Liver (tissue), 9 donors: Measurements from ENCODE around the gene PTPN23. TPM values are rescaled to one million over a fixed set of nuclear protein-coding genes. Genes with fewer than 3 reads are reported as not detected.
A peak's percentile ranks its signal among the peaks of the same experiment; 100 is the strongest.

Source experiments
- DNase-seq: peaks from one replicate; pipeline ENCODE4 v3.0.0-alpha.2; 2017; ENCODE audit warnings: low spot score
- H3K27ac ChIP-seq, 2 donors: one replicate each; pipeline ENCODE4 v1.7.0; 2013; ENCODE audit warnings: inconsistent platforms in 2 of 2, low read length in 2 of 2, control low read depth in 1 of 2, low read depth in 1 of 2, mild to moderate bottlenecking in 1 of 2
- H3K27me3 ChIP-seq, 4 donors: one replicate each; pipeline versions ENCODE4 v1.6.1 to v1.7.0; 2013; ENCODE audit warnings: low read length in 3 of 4, inconsistent platforms in 1 of 4, mild to moderate bottlenecking in 1 of 4, moderate library complexity in 1 of 4; ENCODE audit not compliant: control insufficient read depth in 4 of 4, insufficient read depth in 4 of 4
- H3K36me3 ChIP-seq, 4 donors: one replicate each; pipeline versions ENCODE4 v1.6.1 to v1.7.0; 2013; ENCODE audit warnings: low read length in 3 of 4, mild to moderate bottlenecking in 3 of 4, low read depth in 1 of 4, moderate library complexity in 1 of 4; ENCODE audit not compliant: control insufficient read depth in 4 of 4, insufficient read depth in 3 of 4
- H3K4me1 ChIP-seq, 4 donors: one replicate each; pipeline versions ENCODE4 v1.6.1 to v1.7.0; 2013; ENCODE audit warnings: low read length in 3 of 4, mild to moderate bottlenecking in 3 of 4, moderate library complexity in 1 of 4; ENCODE audit not compliant: control insufficient read depth in 4 of 4, insufficient read depth in 4 of 4
- H3K4me3 ChIP-seq, 3 donors: one replicate each; pipeline versions ENCODE4 v1.6.1 to v1.7.0; 2013; ENCODE audit warnings: low read length in 3 of 3, control low read depth in 1 of 3, low read depth in 1 of 3, mild to moderate bottlenecking in 1 of 3
- H3K9ac ChIP-seq, 2 donors: one replicate each; pipeline ENCODE4 v1.7.0; 2013; ENCODE audit warnings: low read length in 2 of 2, mild to moderate bottlenecking in 2 of 2, moderate library complexity in 2 of 2, control low read depth in 1 of 2, low read depth in 1 of 2
- H3K9me3 ChIP-seq, 4 donors: one replicate each; pipeline versions ENCODE4 v1.6.1 to v1.7.0; 2013; ENCODE audit warnings: low read length in 3 of 4; ENCODE audit not compliant: control insufficient read depth in 4 of 4
- FOXA2 ChIP-seq: IDR thresholded peaks from 2 replicates; pipeline ENCODE4 v1.6.1; 2016; ENCODE audit warnings: antibody characterized with exemption
- GABPA ChIP-seq, 2 donors: IDR thresholded peaks in 1 of 2; conservative IDR thresholded peaks in 1 of 2; 2 replicates each; pipeline ENCODE4 v1.6.1; 2016; ENCODE audit warnings: antibody characterized with exemption in 2 of 2, mild to moderate bottlenecking in 1 of 2, moderate library complexity in 1 of 2
- HNF4A ChIP-seq, 2 donors: conservative IDR thresholded peaks; 2 replicates each; pipeline ENCODE4 v1.6.1; 2016; ENCODE audit warnings: antibody characterized with exemption in 2 of 2, mild to moderate bottlenecking in 2 of 2
- HNF4G ChIP-seq: IDR thresholded peaks from 2 replicates; pipeline ENCODE4 v1.6.1; 2016; ENCODE audit warnings: antibody characterized with exemption
- JUND ChIP-seq, 2 donors: IDR thresholded peaks; 2 replicates each; pipeline ENCODE4 v1.6.1; 2016; ENCODE audit warnings: antibody characterized with exemption in 2 of 2
- NR2F2 ChIP-seq: IDR thresholded peaks from 2 replicates; pipeline ENCODE4 v1.6.1; 2016; ENCODE audit warnings: antibody characterized with exemption
- RXRA ChIP-seq, 2 donors: IDR thresholded peaks; 2 replicates each; pipeline ENCODE4 v1.6.1; 2017 to 2018; ENCODE audit warnings: antibody characterized with exemption in 2 of 2, mild to moderate bottlenecking in 1 of 2
- TAF1 ChIP-seq: conservative IDR thresholded peaks from 2 replicates; pipeline ENCODE4 v1.6.1; 2016; ENCODE audit warnings: antibody characterized with exemption, mild to moderate bottlenecking
- WGBS: extraction: QIAGEN DNeasy Blood & Tissue Kit; methylation state at CpG from one replicate; pipeline ENCODE4 v1.1.7; 2013; 5-methylcytosine and 5-hydroxymethylcytosine counted together
- polyA plus RNA-seq, 2 donors: library from polyadenylated mRNA; stranded (reverse) in 1 of 2; unstranded in 1 of 2; fragments of 200-250 nt in 1 of 2; fragments of >200 nt in 1 of 2; fragmentation: Nextera tagmentation in 1 of 2; extraction: Ambion mirVana in 1 of 2; gene quantifications; one replicate each; pipeline versions ENCODE4 v1.2.1 to v1.2.3, GENCODE V29; 2013 to 2015
- total RNA-seq, 2 donors: library from RNA; depleted of rRNA; stranded (reverse); fragments of >200 nt; gene quantifications; one replicate each; pipeline ENCODE4 v1.2.3, GENCODE V29; 2014
- TF ChIP-seq, protein P1 (sequence below): IDR thresholded peaks from 2 replicates; pipeline ENCODE4 v1.6.1; 2016; ENCODE audit warnings: antibody characterized with exemption
- TF ChIP-seq, protein P2 (sequence below): IDR thresholded peaks from 2 replicates; pipeline ENCODE4 v1.6.1; 2016; ENCODE audit warnings: antibody characterized with exemption
- TF ChIP-seq, protein P3 (sequence below): IDR thresholded peaks from 2 replicates; pipeline ENCODE4 v1.6.1; 2016; ENCODE audit warnings: antibody characterized with exemption
- TF ChIP-seq, protein P4 (sequence below): IDR thresholded peaks from 2 replicates; pipeline ENCODE4 v1.6.1; 2016; ENCODE audit warnings: antibody characterized with exemption, mild to moderate bottlenecking
- donor health status: healthy.
- donor health status: healthy.
- donor health status: healthy.
- donor health status: healthy.
- donor health status: healthy.

PTPN23 gene
- total and polyA plus RNA-seq, 4 donors, result 3.8 to 84.4 (median 11.5) TPM

DNA sequence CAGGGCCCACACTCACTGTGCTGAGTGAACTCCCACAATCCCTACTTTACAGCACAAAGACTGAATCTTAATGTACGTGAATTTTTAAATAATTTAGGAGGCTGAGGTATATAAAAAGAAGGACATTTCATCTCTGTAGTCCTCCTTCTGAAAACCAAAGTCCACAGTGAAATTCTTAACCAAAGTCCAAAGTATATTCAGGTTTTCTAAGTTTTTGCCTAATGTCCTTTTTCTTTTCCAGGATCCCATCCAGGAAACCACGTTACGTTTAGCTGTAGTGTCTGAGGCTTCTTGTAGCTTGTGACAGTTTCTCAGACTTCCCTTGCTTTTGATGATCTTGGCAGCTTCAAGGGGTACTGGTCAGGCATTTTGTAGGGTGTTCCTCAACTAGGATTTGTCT, 50.4 kb downstream of the PTPN23 start:
- peaks cover 1 to 36% (median 19%) of the 10 kb centered on the region in 4 donors for H3K36me3 ChIP-seq
- no peak for TF ChIP-seq GABPA (IDR thresholded peaks at IDR 0.05 in 1 of 2, conservative IDR thresholded peaks at IDR 0.05 in 1 of 2)
- TF ChIP-seq RXRA (IDR thresholded peaks at IDR 0.05), result no peak
- TF ChIP-seq JUND (IDR thresholded peaks at IDR 0.05), result no peak
- TF ChIP-seq FOXA2, result no peak
- TF ChIP-seq, protein P1, sequence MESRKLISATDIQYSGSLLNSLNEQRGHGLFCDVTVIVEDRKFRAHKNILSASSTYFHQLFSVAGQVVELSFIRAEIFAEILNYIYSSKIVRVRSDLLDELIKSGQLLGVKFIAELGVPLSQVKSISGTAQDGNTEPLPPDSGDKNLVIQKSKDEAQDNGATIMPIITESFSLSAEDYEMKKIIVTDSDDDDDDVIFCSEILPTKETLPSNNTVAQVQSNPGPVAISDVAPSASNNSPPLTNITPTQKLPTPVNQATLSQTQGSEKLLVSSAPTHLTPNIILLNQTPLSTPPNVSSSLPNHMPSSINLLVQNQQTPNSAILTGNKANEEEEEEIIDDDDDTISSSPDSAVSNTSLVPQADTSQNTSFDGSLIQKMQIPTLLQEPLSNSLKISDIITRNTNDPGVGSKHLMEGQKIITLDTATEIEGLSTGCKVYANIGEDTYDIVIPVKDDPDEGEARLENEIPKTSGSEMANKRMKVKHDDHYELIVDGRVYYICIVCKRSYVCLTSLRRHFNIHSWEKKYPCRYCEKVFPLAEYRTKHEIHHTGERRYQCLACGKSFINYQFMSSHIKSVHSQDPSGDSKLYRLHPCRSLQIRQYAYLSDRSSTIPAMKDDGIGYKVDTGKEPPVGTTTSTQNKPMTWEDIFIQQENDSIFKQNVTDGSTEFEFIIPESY, result no peak
- no peak for TF ChIP-seq TAF1
- peak; percentile 60 to 70 for TF ChIP-seq HNF4A (conservative IDR thresholded peaks at IDR 0.05)
- H3K4me1 ChIP-seq, result peaks cover 5 to 42% (median 19%) of the 10 kb centered on the region in 4 donors
- WGBS, result 62% methylated on average over 3 of the region's 3 CpGs
- no peaks in the 10 kb centered on the region for H3K27me3 ChIP-seq
- no peak overlapping the region for H3K27ac ChIP-seq
- H3K9me3 ChIP-seq, result no peaks in the 10 kb centered on the region
- H3K4me3 ChIP-seq, result no peak overlapping the region
- no peak overlapping the region for H3K9ac ChIP-seq
- no peak for DNase-seq

DNA sequence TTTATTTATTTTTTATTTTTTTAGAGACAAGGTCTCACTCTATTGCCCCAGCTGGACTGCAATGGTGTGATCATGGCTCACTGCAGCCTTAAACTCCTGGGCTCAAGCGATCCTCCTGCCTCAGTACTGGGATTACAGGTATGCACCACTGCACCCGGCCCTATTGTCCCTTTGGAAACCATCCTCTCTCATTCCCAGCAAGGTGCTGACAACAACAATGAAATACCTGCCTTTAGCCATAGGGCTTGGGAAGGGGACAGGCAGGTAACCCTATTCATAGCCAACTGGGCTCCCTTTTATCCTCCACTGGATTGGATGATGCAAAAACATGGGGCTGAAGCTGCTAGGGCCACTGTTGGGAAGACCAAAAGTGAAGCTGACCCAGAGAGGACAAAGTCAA, 51.9 kb downstream of the PTPN23 start:
- no peaks in the 10 kb centered on the region for H3K9me3 ChIP-seq
- H3K36me3 ChIP-seq, result peaks cover 0 to 29% (median 14%) of the 10 kb centered on the region in 4 donors
- H3K4me3 ChIP-seq, result no peak overlapping the region
- TF ChIP-seq HNF4A (conservative IDR thresholded peaks at IDR 0.05) (no peak), NR2F2 (no peak), HNF4G (no peak)
- TF ChIP-seq, protein P1, result no peak
- TF ChIP-seq, protein P2, sequence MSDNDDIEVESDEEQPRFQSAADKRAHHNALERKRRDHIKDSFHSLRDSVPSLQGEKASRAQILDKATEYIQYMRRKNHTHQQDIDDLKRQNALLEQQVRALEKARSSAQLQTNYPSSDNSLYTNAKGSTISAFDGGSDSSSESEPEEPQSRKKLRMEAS, result no peak
- TF ChIP-seq, protein P3, sequence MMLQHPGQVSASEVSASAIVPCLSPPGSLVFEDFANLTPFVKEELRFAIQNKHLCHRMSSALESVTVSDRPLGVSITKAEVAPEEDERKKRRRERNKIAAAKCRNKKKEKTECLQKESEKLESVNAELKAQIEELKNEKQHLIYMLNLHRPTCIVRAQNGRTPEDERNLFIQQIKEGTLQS, result no peak
- H3K27ac ChIP-seq, result no peak overlapping the region
- H3K4me1 ChIP-seq, result peaks cover 5 to 45% (median 24%) of the 10 kb centered on the region in 4 donors
- no peaks in the 10 kb centered on the region for H3K27me3 ChIP-seq
- H3K9ac ChIP-seq, result no peak overlapping the region
- peak; percentile 17 for DNase-seq
- 96% methylated on average over 2 of the region's 2 CpGs for WGBS

DNA sequence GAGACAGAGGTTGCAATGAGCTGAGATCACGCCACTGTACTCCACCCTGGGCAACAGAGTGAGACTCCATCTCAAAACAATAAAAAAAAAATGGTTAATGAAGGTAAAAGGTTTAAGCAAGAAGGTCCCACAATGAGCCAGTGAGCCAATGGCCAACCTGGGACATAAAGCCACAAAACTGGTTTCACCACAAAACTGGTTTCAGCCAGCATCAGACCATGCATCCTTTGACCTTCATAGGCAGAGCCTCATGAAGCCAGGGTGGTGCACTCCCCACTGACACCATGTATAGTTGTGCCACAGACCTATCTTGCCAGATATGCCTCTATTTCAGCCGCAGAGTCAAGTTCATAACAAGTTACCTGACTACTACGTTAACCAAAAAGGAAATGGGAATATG, 53.0 kb downstream of the PTPN23 start:
- H3K9ac ChIP-seq, result no peak overlapping the region
- H3K4me1 ChIP-seq, result peaks cover 5 to 35% (median 24%) of the 10 kb centered on the region in 4 donors
- H3K27ac ChIP-seq, result peak overlapping the region in 1 of 2 donors; percentile 6
- H3K36me3 ChIP-seq, result peaks cover 0 to 31% (median 12%) of the 10 kb centered on the region in 4 donors
- H3K9me3 ChIP-seq, result no peaks in the 10 kb centered on the region
- DNase-seq, result no peak
- 86% methylated on average over 3 of the region's 3 CpGs for WGBS
- no peak for TF ChIP-seq FOXA2
- no peak for TF ChIP-seq HNF4A (conservative IDR thresholded peaks at IDR 0.05)
- TF ChIP-seq, protein P4, sequence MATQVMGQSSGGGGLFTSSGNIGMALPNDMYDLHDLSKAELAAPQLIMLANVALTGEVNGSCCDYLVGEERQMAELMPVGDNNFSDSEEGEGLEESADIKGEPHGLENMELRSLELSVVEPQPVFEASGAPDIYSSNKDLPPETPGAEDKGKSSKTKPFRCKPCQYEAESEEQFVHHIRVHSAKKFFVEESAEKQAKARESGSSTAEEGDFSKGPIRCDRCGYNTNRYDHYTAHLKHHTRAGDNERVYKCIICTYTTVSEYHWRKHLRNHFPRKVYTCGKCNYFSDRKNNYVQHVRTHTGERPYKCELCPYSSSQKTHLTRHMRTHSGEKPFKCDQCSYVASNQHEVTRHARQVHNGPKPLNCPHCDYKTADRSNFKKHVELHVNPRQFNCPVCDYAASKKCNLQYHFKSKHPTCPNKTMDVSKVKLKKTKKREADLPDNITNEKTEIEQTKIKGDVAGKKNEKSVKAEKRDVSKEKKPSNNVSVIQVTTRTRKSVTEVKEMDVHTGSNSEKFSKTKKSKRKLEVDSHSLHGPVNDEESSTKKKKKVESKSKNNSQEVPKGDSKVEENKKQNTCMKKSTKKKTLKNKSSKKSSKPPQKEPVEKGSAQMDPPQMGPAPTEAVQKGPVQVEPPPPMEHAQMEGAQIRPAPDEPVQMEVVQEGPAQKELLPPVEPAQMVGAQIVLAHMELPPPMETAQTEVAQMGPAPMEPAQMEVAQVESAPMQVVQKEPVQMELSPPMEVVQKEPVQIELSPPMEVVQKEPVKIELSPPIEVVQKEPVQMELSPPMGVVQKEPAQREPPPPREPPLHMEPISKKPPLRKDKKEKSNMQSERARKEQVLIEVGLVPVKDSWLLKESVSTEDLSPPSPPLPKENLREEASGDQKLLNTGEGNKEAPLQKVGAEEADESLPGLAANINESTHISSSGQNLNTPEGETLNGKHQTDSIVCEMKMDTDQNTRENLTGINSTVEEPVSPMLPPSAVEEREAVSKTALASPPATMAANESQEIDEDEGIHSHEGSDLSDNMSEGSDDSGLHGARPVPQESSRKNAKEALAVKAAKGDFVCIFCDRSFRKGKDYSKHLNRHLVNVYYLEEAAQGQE, result no peak
- TF ChIP-seq RXRA (IDR thresholded peaks at IDR 0.05), result no peak
- no peak overlapping the region for H3K4me3 ChIP-seq
- H3K27me3 ChIP-seq, result no peaks in the 10 kb centered on the region
